ENCODE data around the gene C12orf57.
A peak's percentile ranks its signal among the peaks of the same experiment; 100 is the strongest.

Gene C12orf57

GRCh38 chr12:6964605-6965025 is 20.8 kb downstream of the C12orf57 start:
- no peak for DNase-seq (ENCODE audit: low read depth in 2 of 2)

GRCh38 chr12:6965026-6965661 is 21.3 kb downstream of the C12orf57 start:
- DNase-seq (ENCODE audit: low read depth in 2 of 2): peak; percentile 83 to 90

- no peak for DNase-seq (ENCODE audit: low read depth in 2 of 2)
Observed at GRCh38 chr12:6965714-6966113, 21.9 kb downstream of the C12orf57 start.

GRCh38 chr12:6966351-6966750 is 22.5 kb downstream of the C12orf57 start:
- DNase-seq (ENCODE audit: low read depth in 2 of 2): no peak

GRCh38 chr12:6967651-6968100 is 23.9 kb downstream of the C12orf57 start:
- no peak for DNase-seq (ENCODE audit: low read depth in 2 of 2)

- DNase-seq (ENCODE audit: low read depth in 2 of 2): no peak
Observed at GRCh38 chr12:6968426-6968825, 24.6 kb downstream of the C12orf57 start.

GRCh38 chr12:6970096-6970527 is 26.3 kb downstream of the C12orf57 start:
- no peak for DNase-seq (ENCODE audit: low read depth in 2 of 2)

GRCh38 chr12:6974180-6974579 is 30.4 kb downstream of the C12orf57 start:
- no peak for DNase-seq (ENCODE audit: low read depth in 2 of 2)

GRCh38 chr12:6975297-6976032 is 31.6 kb downstream of the C12orf57 start:
- DNase-seq (ENCODE audit: low read depth in 2 of 2): no peak

GRCh38 chr12:6977653-6978052 is 33.8 kb downstream of the C12orf57 start:
- DNase-seq (ENCODE audit: low read depth in 2 of 2): no peak

GRCh38 chr12:6978188-6978587 is 34.4 kb downstream of the C12orf57 start:
- DNase-seq (ENCODE audit: low read depth in 2 of 2): no peak

- no peak for DNase-seq (ENCODE audit: low read depth in 2 of 2)
Observed at GRCh38 chr12:6978611-6979011, 34.8 kb downstream of the C12orf57 start.

GRCh38 chr12:6979021-6979420 is 35.2 kb downstream of the C12orf57 start:
- no peak for DNase-seq (ENCODE audit: low read depth in 2 of 2)

- no peak for DNase-seq (ENCODE audit: low read depth in 2 of 2)
Observed at GRCh38 chr12:6979453-6979852, 35.6 kb downstream of the C12orf57 start.

GRCh38 chr12:6980075-6980474 is 36.3 kb downstream of the C12orf57 start:
- no peak for DNase-seq (ENCODE audit: low read depth in 2 of 2)

GRCh38 chr12:6980740-6981139 is 36.9 kb downstream of the C12orf57 start:
- no peak for DNase-seq (ENCODE audit: low read depth in 2 of 2)

GRCh38 chr12:6981152-6982052 is 37.6 kb downstream of the C12orf57 start:
- DNase-seq (ENCODE audit: low read depth in 2 of 2): no peak

- DNase-seq (ENCODE audit: low read depth in 2 of 2): no peak
Observed at GRCh38 chr12:6982532-6982931, 38.7 kb downstream of the C12orf57 start.

GRCh38 chr12:6987956-6988553 is 44.2 kb downstream of the C12orf57 start:
- DNase-seq (ENCODE audit: low read depth in 2 of 2): no peak

All from stimulated activated CD4-positive, alpha-beta T cell treated with anti-CD3 and anti-CD28 coated beads, Interleukin-1b, Interleukin-23, amount 100 ng/mL, for 4 hours (primary cell).